Cardiac muscle cell (in vitro differentiated cells and primary cell): ENCODE results near the gene AQP12B. TPM values are rescaled to one million over a fixed set of nuclear protein-coding genes. Genes with fewer than 3 reads are reported as not detected.
"Not testable (repeated sequence)": the region's sequence is repeated elsewhere in the genome, so short reads cannot be mapped to it uniquely, and the experiment has no call there.

Experiments
- DNase-seq, 2 donors: peaks; one replicate each; pipeline versions ENCODE4 v3.0.0 to v3.0.0-alpha.2; 2010 to 2017; ENCODE audit warnings: low read depth in 1 of 2, low spot score in 1 of 2
- H3K27ac ChIP-seq: fragments of 200-600 bp; sonication (generic); 2 replicates; pipeline ENCODE4 v1.5.1; 2016
- H3K27me3 ChIP-seq: fragments of 200-600 bp; sonication (generic); 2 replicates; pipeline ENCODE4 v1.6.0; 2016; ENCODE audit warnings: control low read depth
- H3K36me3 ChIP-seq: fragments of 200-600 bp; sonication (generic); 2 replicates; pipeline ENCODE4 v1.5.1; 2016; ENCODE audit warnings: control low read depth
- H3K4me1 ChIP-seq: fragments of 200-600 bp; sonication (generic); 2 replicates; pipeline ENCODE4 v1.8.1; 2017; ENCODE audit warnings: low read depth, mild to moderate bottlenecking, mixed run types
- H3K4me3 ChIP-seq: fragments of 200-600 bp; sonication (generic); 2 replicates; pipeline ENCODE4 v1.5.1; 2016; ENCODE audit warnings: mild to moderate bottlenecking
- H3K9me3 ChIP-seq: fragments of 200-600 bp; sonication (generic); 2 replicates; pipeline ENCODE4 v1.5.1; 2017; ENCODE audit warnings: low read depth, mild to moderate bottlenecking, control low read depth
- CTCF ChIP-seq: IDR thresholded peaks from 2 replicates; pipeline ENCODE4 v1.5.1; 2012; ENCODE audit warnings: low read depth, mild to moderate bottlenecking, low read length
- polyA plus RNA-seq: library from polyadenylated mRNA; unstranded; fragments of >200 nt; fragmentation: Nextera tagmentation; extraction: Ambion mirVana; gene quantifications from 2 replicates; pipeline ENCODE4 v1.2.1, GENCODE V29; 2016
- total RNA-seq: library from RNA; depleted of rRNA; stranded (reverse); fragments of >200 nt; gene quantifications from 2 replicates; pipeline ENCODE4 v1.2.3, GENCODE V29; 2016

The AQP12B gene
- total and polyA plus RNA-seq, 2 experiments from 2014 or later, result not detected

DNA sequence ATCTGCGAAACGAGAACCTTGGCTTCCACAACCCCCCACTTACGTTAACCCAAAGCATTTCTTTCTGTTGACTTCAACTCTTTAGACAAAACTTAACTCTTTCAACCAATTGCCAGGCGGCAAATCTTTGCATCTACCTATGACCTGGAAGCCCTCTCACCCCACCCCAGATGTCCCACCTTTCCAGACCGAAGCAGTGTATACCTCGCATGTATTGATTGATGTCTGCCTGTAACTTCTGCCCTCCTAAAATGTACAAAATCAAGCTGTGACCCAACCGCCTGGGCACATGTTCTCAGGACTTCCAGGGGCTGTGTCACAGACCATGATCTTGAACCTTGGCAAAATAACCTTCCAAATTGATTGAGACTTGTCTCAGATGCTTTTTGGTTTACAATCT lies 12.3 kb downstream of the AQP12B start:
- no peak overlapping the region for H3K4me3 ChIP-seq
- DNase-seq, result no peak
- no peaks in the 10 kb centered on the region for H3K36me3 ChIP-seq
- H3K9me3 ChIP-seq, result no peaks in the 10 kb centered on the region
- H3K27me3 ChIP-seq, result peaks cover 41% of the 10 kb centered on the region
- H3K4me1 ChIP-seq, result no peaks in the 10 kb centered on the region
- no peak overlapping the region for H3K27ac ChIP-seq
- no peak for TF ChIP-seq CTCF

DNA sequence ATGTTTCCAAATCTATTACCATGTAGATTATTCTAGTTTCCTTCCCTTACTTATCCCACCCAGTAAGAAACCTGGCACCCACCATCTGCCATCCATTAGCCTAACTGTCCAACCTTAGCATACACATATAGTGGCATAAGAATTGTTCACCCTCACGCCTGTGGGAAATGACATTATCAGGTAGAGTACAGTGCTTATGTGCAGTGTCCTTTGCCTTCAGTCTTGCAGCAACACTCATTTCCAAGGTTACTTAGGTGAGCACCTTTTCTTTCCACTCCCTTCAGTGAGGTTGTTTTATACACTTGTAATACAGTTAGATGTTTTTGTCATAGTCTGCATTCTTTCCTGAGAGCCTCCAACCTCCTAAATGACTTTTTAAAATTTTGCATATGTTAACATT lies 18.1 kb downstream of the AQP12B start:
- H3K4me3 ChIP-seq, result no peak overlapping the region
- TF ChIP-seq CTCF, result no peak
- H3K9me3 ChIP-seq, result no peaks in the 10 kb centered on the region
- no peaks in the 10 kb centered on the region for H3K36me3 ChIP-seq
- no peaks in the 10 kb centered on the region for H3K4me1 ChIP-seq
- H3K27me3 ChIP-seq, result no peaks in the 10 kb centered on the region
- no peak overlapping the region for H3K27ac ChIP-seq
- no peak for DNase-seq

- H3K4me1 ChIP-seq, result no peaks in the 10 kb centered on the region
- H3K36me3 ChIP-seq, result no peaks in the 10 kb centered on the region
- no peak overlapping the region for H3K27ac ChIP-seq
- no peak overlapping the region for H3K4me3 ChIP-seq
- no peak for DNase-seq
- no peaks in the 10 kb centered on the region for H3K9me3 ChIP-seq
- no peaks in the 10 kb centered on the region for H3K27me3 ChIP-seq
- TF ChIP-seq CTCF, result no peak
Observed at GRCh38 chr2:240663546-240664190, 19.0 kb downstream of the AQP12B start.

DNA sequence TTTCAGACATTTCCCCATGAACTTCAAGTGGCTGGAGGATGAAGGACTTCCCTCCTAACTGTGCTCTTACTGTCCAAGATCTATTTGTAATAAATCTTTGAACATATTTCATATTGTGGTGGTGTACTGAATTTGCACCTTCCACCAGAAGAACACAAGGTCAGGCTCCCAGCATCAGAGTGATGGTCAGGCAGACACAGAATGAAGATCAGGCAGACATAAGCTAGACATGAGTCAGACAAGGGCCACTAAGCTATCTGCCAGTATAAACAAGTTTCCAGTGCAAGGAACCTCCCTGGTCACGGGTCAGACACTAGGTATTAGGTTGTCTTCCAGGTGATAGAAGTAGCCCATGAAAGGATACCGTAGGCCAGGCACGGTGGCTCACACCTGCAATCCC lies 20.0 kb downstream of the AQP12B start:
- Histone ChIP-seq H3K27ac (no peak overlapping the region), H3K4me3 (no peak overlapping the region), H3K4me1 (no peaks in the 10 kb centered on the region), H3K9me3 (no peaks in the 10 kb centered on the region), H3K36me3 (no peaks in the 10 kb centered on the region), H3K27me3 (no peaks in the 10 kb centered on the region)
- DNase-seq, result no peak
- TF ChIP-seq CTCF, result no peak

DNA sequence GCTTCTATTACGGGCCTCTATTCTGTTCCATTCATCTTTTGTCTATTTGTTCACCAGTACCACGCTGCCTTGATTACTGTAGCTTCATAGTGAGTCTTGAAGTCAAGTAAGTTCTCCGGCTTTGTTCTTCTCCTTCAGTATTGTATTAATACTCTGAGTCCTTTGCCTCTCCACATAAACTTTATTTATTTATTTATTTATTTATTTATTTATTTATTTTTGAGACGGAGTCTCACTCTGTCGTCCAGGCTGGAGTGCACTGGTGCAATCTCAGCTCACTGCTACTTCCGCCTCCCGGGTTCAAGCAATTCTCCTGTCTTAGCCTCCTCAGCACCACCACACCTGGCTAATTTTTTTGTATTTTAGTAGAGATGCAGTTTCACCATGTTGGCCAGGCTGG lies 22.8 kb downstream of the AQP12B start:
- H3K27me3 ChIP-seq, H3K4me1 ChIP-seq, DNase-seq, H3K4me3 ChIP-seq, H3K9me3 ChIP-seq, H3K27ac ChIP-seq, H3K36me3 ChIP-seq: not testable (repeated sequence)

DNA sequence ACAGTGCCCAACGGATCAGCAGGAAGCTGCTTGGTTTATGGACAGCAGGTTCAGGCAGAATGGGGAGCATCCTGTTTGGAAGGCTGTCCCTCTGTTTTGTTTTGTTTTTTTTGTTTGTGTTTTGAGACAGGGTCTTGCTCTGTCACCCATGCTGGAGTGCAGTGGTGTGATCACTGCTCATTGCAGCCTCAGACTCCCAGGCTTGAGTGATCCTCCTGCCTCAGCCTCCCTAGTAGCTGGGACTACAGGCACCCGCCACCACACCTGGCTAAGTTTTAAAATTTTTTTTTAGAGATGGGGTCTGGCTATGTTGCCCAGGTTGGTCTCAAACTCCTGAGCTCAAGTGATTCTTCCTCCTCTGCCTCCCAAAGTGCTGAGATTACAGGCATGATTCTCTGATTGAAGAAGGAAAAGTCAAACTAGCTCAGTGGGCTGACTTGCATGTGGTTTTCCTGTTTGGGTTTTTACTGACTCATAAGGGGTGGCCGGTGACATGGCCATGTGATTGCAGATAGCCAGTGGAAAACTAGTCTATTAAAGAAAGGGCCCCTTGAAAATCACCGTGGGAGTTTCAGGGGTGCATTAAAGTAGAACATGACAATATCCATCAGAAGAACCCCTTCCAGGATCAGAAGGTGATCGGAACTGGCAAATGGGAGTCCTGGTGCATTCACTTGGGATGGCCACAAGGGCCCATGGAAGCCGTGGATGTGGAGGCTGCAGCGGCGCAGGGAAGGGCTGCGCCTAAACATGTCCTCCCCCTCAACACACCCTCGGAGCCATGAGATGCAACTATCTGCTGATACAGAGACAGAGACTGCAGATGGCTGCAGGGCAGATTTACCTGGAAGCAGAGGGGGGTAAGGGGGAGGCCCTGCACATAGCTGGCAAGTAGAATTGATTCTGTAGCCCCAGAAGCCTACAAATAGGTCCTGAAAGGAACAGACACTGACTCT lies 26.5 kb downstream of the AQP12B start:
- Histone ChIP-seq H3K4me3 (no peak overlapping the region), H3K4me1 (no peaks in the 10 kb centered on the region), H3K27ac (no peak overlapping the region), H3K9me3 (no peaks in the 10 kb centered on the region), H3K36me3 (no peaks in the 10 kb centered on the region), H3K27me3 (no peaks in the 10 kb centered on the region)
- TF ChIP-seq CTCF, result no peak
- DNase-seq, result peak in 1 of 2 donors; percentile 36
